Gastrocnemius medialis (tissue), 4 donors: ENCODE data around the gene ACTBL2. TPM values are rescaled to one million over a fixed set of nuclear protein-coding genes. Genes with fewer than 3 reads are reported as not detected.
A peak's percentile ranks its signal among the peaks of the same experiment; 100 is the strongest.

Source experiments
- ATAC-seq, 2 donors: fragments of 150-250 bp; one replicate each; pipeline ENCODE4 v1.9.1; 2016
- DNase-seq, 2 donors: peaks; one replicate each; pipeline ENCODE4 v3.0.0-alpha.2; 2019
- H3K27ac ChIP-seq, 4 donors: fragments of 200-600 bp; sonication (generic); 1 replicate in 1 of 4; 2 replicates in 3 of 4; pipeline ENCODE4 v1.5.1; 2016 to 2018; ENCODE audit warnings: mild to moderate bottlenecking in 2 of 4, moderate library complexity in 1 of 4
- H3K27me3 ChIP-seq, 3 donors: fragments of 200-600 bp; sonication (generic) in 2 of 3; 1 replicate in 1 of 3; 2 replicates in 2 of 3; pipeline versions ENCODE4 v1.5.1 to v1.6.0; 2016 to 2019; ENCODE audit warnings: mild to moderate bottlenecking in 1 of 3, moderate library complexity in 1 of 3
- H3K36me3 ChIP-seq, 2 donors: fragments of 200-600 bp; sonication (generic) in 1 of 2; one replicate each; pipeline ENCODE4 v1.5.1; 2017 to 2018
- H3K4me1 ChIP-seq, 2 donors: fragments of 200-600 bp; sonication (generic) in 1 of 2; one replicate each; pipeline ENCODE4 v1.5.1; 2016 to 2017; ENCODE audit warnings: mild to moderate bottlenecking in 2 of 2
- H3K4me3 ChIP-seq, 4 donors: fragments of 200-600 bp; sonication (generic) in 3 of 4; 1 replicate in 1 of 4; 2 replicates in 3 of 4; pipeline ENCODE4 v1.5.1; 2016 to 2019; ENCODE audit warnings: mild to moderate bottlenecking in 2 of 4
- H3K9me3 ChIP-seq, 3 donors: fragments of 200-600 bp; sonication (generic) in 2 of 3; 1 replicate in 1 of 3; 2 replicates in 2 of 3; pipeline ENCODE4 v1.5.1; 2016 to 2019
- CTCF ChIP-seq, 5 experiments: fragments of 450-650 bp in 3 of 5; fragments of 200-600 bp in 2 of 5; sonication (generic) in 2 of 5; IDR thresholded peaks in 4 of 5; conservative IDR thresholded peaks in 1 of 5; 1 replicate in 4 of 5; 2 replicates in 1 of 5; pipeline ENCODE4 v1.5.1; 2016 to 2019; ENCODE audit warnings: antibody characterized with exemption in 5 of 5, mild to moderate bottlenecking in 3 of 5, moderate library complexity in 3 of 5
- POLR2A ChIP-seq, 2 donors: fragments of 450-650 bp; IDR thresholded peaks; one replicate each; pipeline ENCODE4 v1.6.1; 2017; ENCODE audit warnings: antibody characterized with exemption in 2 of 2, mild to moderate bottlenecking in 2 of 2, moderate library complexity in 2 of 2
- in situ Hi-C, 4 donors: fragments of 200-750 bp; cut with MboI; loops; one replicate each; pipeline versions ENCODE4 v1.15.0 to v1.8.0; 2017; ENCODE audit warnings: low sequenced_read_pairs in 4 of 4
- intact Hi-C: fragments of 100-400 bp; cut with DNase I; formaldehyde crosslinking; loops from one replicate; pipeline ENCODE4 v1.15.1; 2023; ENCODE audit warnings: low total_unique reads
- total RNA-seq, 4 donors: library from RNA; depleted of rRNA; stranded (reverse); fragments of >200 nt; gene quantifications; one replicate each; pipeline versions ENCODE4 v1.1.0 to v1.2.3, GENCODE V29; 2016

ACTBL2 gene
- total RNA-seq, 4 donors from 2014 or later = not detected

- peaks cover 5 to 11% of the 10 kb centered on the region in 2 donors for H3K4me1 ChIP-seq
- no peak overlapping the region for H3K4me3 ChIP-seq
- H3K36me3 ChIP-seq = no peaks in the 10 kb centered on the region
- TF ChIP-seq POLR2A (IDR thresholded peaks at IDR 0.05) = no peak
- TF ChIP-seq CTCF (IDR thresholded peaks at IDR 0.05 in 4 of 5, conservative IDR thresholded peaks at IDR 0.05 in 1 of 5) = no peak
- DNase-seq (peak; percentile 20 to 45), ATAC-seq (peak; percentile 79 to 82)
- intact Hi-C loops = no loop called here
- no peaks in the 10 kb centered on the region for H3K27me3 ChIP-seq
- in situ Hi-C loops = no loop called here
- no peaks in the 10 kb centered on the region for H3K9me3 ChIP-seq
- peak overlapping the region in 1 of 4 donors; percentile 26 for H3K27ac ChIP-seq
These were observed 40.4 kb downstream of the ACTBL2 start for GRCh38 chr5:57442080-57442839.

- in situ Hi-C loops = no loop called here
These were observed 41.1 kb downstream of the ACTBL2 start for GRCh38 chr5:57441557-57441956.

GRCh38 chr5:57439601-57440000, 43.0 kb downstream of the ACTBL2 start:
- no peaks in the 10 kb centered on the region for H3K36me3 ChIP-seq
- ATAC-seq (no peak), DNase-seq (no peak)
- no peaks in the 10 kb centered on the region for H3K27me3 ChIP-seq
- TF ChIP-seq POLR2A (IDR thresholded peaks at IDR 0.05) (no peak), CTCF (IDR thresholded peaks at IDR 0.05 in 4 of 5, conservative IDR thresholded peaks at IDR 0.05 in 1 of 5) (no peak)
- intact Hi-C loops = no loop called here
- H3K4me1 ChIP-seq = peaks cover 5 to 11% of the 10 kb centered on the region in 2 donors
- no peak overlapping the region for H3K4me3 ChIP-seq
- no peaks in the 10 kb centered on the region for H3K9me3 ChIP-seq
- no peak overlapping the region for H3K27ac ChIP-seq
- in situ Hi-C loops = no loop called here

More at GRCh38 chr5:57441557-57441956, 41.1 kb downstream of the ACTBL2 start:
- Histone ChIP-seq H3K36me3 (no peaks in the 10 kb centered on the region), H3K4me1 (peaks cover 5 to 11% of the 10 kb centered on the region in 2 donors), H3K4me3 (no peak overlapping the region), H3K27me3 (no peaks in the 10 kb centered on the region), H3K9me3 (no peaks in the 10 kb centered on the region), H3K27ac (no peak overlapping the region)
- intact Hi-C loops = no loop called here
- no peak for DNase-seq
- no peak for ATAC-seq
- TF ChIP-seq POLR2A (IDR thresholded peaks at IDR 0.05) (no peak), CTCF (IDR thresholded peaks at IDR 0.05 in 4 of 5, conservative IDR thresholded peaks at IDR 0.05 in 1 of 5) (no peak)

GRCh38 chr5:57437976-57438805, 44.4 kb downstream of the ACTBL2 start:
- Histone ChIP-seq H3K27me3 (no peaks in the 10 kb centered on the region), H3K36me3 (no peaks in the 10 kb centered on the region), H3K4me1 (peaks cover 5 to 11% of the 10 kb centered on the region in 2 donors), H3K9me3 (no peaks in the 10 kb centered on the region), H3K27ac (no peak overlapping the region), H3K4me3 (no peak overlapping the region)
- DNase-seq = no peak
- in situ Hi-C loops = no loop called here
- TF ChIP-seq POLR2A (IDR thresholded peaks at IDR 0.05) = no peak
- no peak for TF ChIP-seq CTCF (IDR thresholded peaks at IDR 0.05 in 4 of 5, conservative IDR thresholded peaks at IDR 0.05 in 1 of 5)
- no peak for ATAC-seq
- intact Hi-C loops = no loop called here
